Neural progenitor cell (in vitro differentiated cells): ENCODE data around the gene ERBB4.
"Not testable (repeated sequence)": the region's sequence is repeated elsewhere in the genome, so short reads cannot be mapped to it uniquely, and the experiment has no call there.

ENCODE experiments used
- CTCF ChIP-seq: fragments of 200-600 bp; sonication (generic); IDR thresholded peaks from 2 replicates; pipeline ENCODE4 v1.5.1; 2017; ENCODE audit warnings: antibody characterized with exemption, mild to moderate bottlenecking
- EZH2 ChIP-seq: fragments of 200-600 bp; sonication (generic); IDR thresholded peaks from 2 replicates; pipeline ENCODE4 v1.6.1; 2017; ENCODE audit warnings: antibody characterized with exemption, mild to moderate bottlenecking, moderate library complexity
- EZH2phosphoT487 ChIP-seq: fragments of 200-600 bp; sonication (generic); IDR thresholded peaks from 2 replicates; pipeline ENCODE4 v1.6.1; 2017; ENCODE audit warnings: antibody characterized with exemption

GRCh38 chr2:211721874-211722273, 816.7 kb downstream of the ERBB4 start:
- TF ChIP-seq CTCF, EZH2phosphoT487, EZH2: not testable (repeated sequence)
